Retinal pigment epithelial cell (primary cell): Measurements from ENCODE around the gene PRKAG2.

Source experiments
- DNase-seq: peaks from one replicate; pipeline ENCODE4 v3.0.0-alpha.2; 2010; ENCODE audit warnings: low read depth
- H3K4me3 ChIP-seq: 2 replicates; pipeline ENCODE4 v1.5.1; 2011; ENCODE audit warnings: mild to moderate bottlenecking, low read length, control low read depth, moderate library complexity
- CTCF ChIP-seq: conservative IDR thresholded peaks from 2 replicates; pipeline ENCODE4 v1.5.1; 2011; ENCODE audit warnings: low read depth, low read length, control low read depth, inconsistent platforms

Gene PRKAG2

DNA sequence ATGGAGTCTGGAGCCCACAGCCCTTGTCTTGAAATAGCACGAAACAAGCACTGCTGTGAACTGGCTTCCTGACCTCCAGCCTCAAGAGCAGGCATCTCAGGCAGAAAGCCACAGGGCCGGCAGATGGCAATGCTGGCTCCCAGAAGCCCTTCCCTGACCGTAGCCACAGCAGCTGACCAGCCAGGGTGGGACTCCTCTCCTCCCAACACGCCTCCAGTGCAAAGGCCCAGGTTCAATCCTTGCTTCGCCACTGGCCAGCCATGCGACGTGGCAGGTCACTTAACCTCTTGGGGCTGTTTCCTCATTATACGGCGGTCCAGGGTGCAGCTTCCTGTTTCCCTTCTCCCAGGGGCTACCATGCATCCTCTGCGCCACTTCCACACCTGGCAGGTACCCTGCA, 12.8 kb downstream of the PRKAG2 start:
- H3K4me3 ChIP-seq, result no peak overlapping the region
- TF ChIP-seq CTCF, result no peak
- DNase-seq, result no peak

DNA sequence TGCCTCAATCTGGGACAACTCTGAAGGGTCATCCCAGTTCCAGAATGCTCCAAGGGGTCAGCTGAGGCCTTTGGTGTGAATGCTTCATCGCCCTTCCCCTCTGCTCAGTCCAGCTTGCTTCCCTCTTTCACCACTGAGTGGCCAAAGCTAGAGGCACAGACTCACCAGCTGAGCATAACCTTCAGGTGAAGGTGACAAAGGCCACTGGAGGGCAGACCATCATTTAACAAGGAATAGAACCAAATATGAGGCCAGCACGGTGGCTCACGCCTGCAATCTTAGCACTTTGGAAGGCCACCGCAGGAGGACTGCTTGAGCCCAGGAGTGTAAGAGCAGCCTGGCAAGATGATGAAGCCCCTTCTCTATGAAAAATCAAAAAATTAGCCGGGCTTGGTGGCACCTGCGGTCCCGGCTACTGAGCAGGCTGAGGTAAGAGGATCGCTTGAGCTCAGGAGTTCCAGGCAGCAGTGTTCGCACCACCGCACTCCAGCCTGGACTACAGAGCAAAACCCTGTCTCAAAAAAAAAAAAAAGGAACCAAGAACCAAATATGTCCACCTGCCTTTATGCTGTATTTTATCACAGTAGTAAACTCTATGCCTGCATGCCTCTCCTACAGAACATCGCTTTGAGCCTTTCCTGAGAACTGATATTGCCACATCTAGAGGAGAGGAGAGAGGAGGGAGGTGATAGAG, 13.4 kb downstream of the PRKAG2 start:
- H3K4me3 ChIP-seq, result no peak overlapping the region
- no peak for DNase-seq
- no peak for TF ChIP-seq CTCF

DNA sequence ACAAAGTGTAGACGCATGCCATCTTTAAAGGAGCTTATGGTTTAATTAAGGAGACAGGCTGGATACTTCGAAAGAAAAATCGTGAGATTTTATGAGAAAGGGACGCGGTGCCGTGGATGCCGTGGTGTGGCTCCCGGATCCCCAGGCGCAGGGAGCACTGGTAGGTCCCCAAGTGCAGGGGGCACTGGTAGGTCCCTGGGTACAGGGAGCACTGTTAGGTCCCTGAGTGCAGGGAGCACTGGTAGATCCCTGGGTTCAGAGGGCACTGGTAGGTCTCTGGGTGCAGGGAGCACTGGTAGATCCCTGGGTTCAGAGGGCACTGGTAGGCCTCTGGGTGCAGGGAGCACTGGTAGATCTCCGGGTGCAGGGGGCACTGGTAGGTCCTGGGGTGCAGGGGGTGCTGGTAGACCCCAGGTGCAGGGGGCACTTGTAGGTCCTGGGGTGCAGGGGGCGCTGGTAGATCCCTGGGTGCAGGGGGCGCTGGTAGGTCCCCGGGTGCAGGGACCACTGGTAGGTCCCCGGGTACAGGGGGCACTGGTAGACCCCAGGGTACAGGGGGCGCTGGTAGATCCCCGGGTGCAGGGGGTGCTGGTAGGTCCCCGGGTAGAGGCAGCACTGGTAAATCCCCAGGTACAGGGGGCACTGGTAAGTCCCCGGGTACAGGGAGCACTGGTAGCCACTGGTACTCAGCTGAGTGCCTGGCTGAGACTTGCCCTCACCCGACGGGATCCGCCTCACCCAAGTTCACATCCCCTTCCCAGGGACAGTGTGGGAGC, 14.1 kb downstream of the PRKAG2 start:
- no peak for TF ChIP-seq CTCF
- no peak overlapping the region for H3K4me3 ChIP-seq
- DNase-seq, result no peak

GRCh38 chr7:151861881-151862280, 15.0 kb downstream of the PRKAG2 start:
- no peak overlapping the region for H3K4me3 ChIP-seq
- no peak for TF ChIP-seq CTCF
- no peak for DNase-seq

DNA sequence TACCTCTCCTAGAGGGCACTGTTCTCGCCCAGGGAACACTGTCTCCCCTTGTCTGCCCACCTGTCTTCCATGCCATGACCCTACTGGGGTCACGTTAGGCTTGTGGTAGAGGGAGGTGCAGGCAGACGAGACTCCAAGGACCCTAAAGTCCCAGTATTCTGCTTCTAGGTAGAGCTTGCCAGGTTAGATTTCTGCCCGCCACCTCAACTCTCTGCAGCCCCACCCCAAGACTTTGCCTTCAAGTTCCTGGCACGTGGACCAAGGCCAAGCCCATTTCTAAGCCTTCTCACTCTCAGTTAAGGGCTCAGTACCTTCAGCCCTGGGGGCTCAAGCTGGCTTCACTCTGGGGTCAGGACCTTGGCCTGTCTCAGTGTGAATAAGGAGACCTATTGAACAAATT, 16.1 kb downstream of the PRKAG2 start:
- DNase-seq, result no peak
- H3K4me3 ChIP-seq, result no peak overlapping the region
- no peak for TF ChIP-seq CTCF

GRCh38 chr7:151859948-151860685, 16.8 kb downstream of the PRKAG2 start:
- H3K4me3 ChIP-seq, result no peak overlapping the region
- DNase-seq, result no peak
- TF ChIP-seq CTCF, result no peak
